OCI-LY7 (cell line): ENCODE results near the gene NAALADL2.

Source experiments
- EZH2phosphoT487 ChIP-seq: fragments of 200-600 bp; sonication (generic); IDR thresholded peaks from 2 replicates; pipeline ENCODE4 v1.6.1; 2018; ENCODE audit warnings: low read depth, borderline replicate concordance, mild to moderate bottlenecking, mixed run types, antibody characterized with exemption, low read length, moderate library complexity, mixed read lengths
- TF ChIP-seq, protein P1 (sequence below): fragments of 200-600 bp; sonication (generic); conservative IDR thresholded peaks from 2 replicates; pipeline ENCODE4 v1.5.1; 2014; ENCODE audit warnings: mild to moderate bottlenecking, antibody characterized with exemption, low read length, moderate library complexity, mixed read lengths

DNA sequence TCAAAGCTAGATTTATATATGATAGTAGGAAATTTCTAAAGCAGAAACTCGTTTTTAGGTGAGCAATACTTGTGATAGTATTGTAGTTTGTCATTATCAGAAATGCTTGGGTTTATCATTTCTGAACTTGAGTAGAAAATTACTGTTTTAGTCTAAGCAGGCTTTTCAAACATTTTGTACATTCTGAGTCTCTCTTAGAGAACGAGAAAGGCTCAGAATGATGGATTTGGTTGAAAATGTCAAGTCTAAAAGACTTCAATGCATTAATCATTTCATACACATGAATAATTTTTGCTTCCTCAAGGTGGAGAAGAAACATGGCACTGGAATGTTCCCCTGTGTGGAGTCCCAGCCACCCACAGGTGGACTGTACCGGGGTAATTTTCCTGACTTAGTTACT, 387.1 kb downstream of the NAALADL2 start:
- TF ChIP-seq, protein P1, sequence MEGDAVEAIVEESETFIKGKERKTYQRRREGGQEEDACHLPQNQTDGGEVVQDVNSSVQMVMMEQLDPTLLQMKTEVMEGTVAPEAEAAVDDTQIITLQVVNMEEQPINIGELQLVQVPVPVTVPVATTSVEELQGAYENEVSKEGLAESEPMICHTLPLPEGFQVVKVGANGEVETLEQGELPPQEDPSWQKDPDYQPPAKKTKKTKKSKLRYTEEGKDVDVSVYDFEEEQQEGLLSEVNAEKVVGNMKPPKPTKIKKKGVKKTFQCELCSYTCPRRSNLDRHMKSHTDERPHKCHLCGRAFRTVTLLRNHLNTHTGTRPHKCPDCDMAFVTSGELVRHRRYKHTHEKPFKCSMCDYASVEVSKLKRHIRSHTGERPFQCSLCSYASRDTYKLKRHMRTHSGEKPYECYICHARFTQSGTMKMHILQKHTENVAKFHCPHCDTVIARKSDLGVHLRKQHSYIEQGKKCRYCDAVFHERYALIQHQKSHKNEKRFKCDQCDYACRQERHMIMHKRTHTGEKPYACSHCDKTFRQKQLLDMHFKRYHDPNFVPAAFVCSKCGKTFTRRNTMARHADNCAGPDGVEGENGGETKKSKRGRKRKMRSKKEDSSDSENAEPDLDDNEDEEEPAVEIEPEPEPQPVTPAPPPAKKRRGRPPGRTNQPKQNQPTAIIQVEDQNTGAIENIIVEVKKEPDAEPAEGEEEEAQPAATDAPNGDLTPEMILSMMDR, result no peak
- no peak for TF ChIP-seq EZH2phosphoT487
